Psoas muscle (tissue), 8 donors: Measurements from ENCODE around the gene BANP. TPM values are rescaled to one million over a fixed set of nuclear protein-coding genes. Genes with fewer than 3 reads are reported as not detected.

Source experiments
- ATAC-seq, 4 donors: fragments of 200-7000 bp; cut with Tn5 transposase; one replicate each; pipeline ENCODE4 v1.9.1; 2020; ENCODE audit warnings: moderate library complexity in 3 of 4, mild to moderate bottlenecking in 2 of 4
- DNase-seq, 2 donors: peaks; one replicate each; pipeline ENCODE4 v3.0.0-alpha.2; 2020
- H3K27ac ChIP-seq: fragments of 200-600 bp; one replicate; pipeline ENCODE4 v1.8.0; 2022
- H3K27me3 ChIP-seq, 3 donors: fragments of 200-600 bp in 1 of 3; one replicate each; pipeline versions ENCODE4 v1.6.1 to v1.8.0; 2013 to 2022; ENCODE audit warnings: low read length in 2 of 3, mild to moderate bottlenecking in 2 of 3, moderate library complexity in 1 of 3; ENCODE audit not compliant: insufficient read depth in 3 of 3
- H3K36me3 ChIP-seq, 2 donors: fragments of 200-600 bp in 1 of 2; one replicate each; pipeline versions ENCODE4 v1.6.1 to v1.8.0; 2013 to 2022; ENCODE audit warnings: low read depth in 1 of 2, mild to moderate bottlenecking in 1 of 2, moderate library complexity in 1 of 2; ENCODE audit not compliant: insufficient read depth in 1 of 2
- H3K4me1 ChIP-seq: fragments of 200-600 bp; one replicate; pipeline ENCODE4 v1.8.0; 2022
- H3K4me3 ChIP-seq: fragments of 200-600 bp; one replicate; pipeline ENCODE4 v1.8.0; 2022; ENCODE audit warnings: mild to moderate bottlenecking
- H3K9me3 ChIP-seq: fragments of 200-600 bp; one replicate; pipeline ENCODE4 v1.8.0; 2022
- WGBS, 3 donors: extraction: QIAGEN DNeasy Blood & Tissue Kit; methylation state at CpG; one replicate each; pipeline versions ENCODE4 v1.1.6 to v1.1.7; 2013; 5-methylcytosine and 5-hydroxymethylcytosine counted together
- intact Hi-C, 2 donors: fragments of 100-400 bp; cut with DNase I; formaldehyde crosslinking; loops; one replicate each; pipeline versions ENCODE4 v1.11.0 to v1.14.2; 2022
- polyA plus RNA-seq, 3 donors: library from polyadenylated mRNA; stranded (reverse); fragments of 200-250 nt; gene quantifications; one replicate each; pipeline ENCODE4 v1.2.3, GENCODE V29; 2013
- total RNA-seq, 4 donors: library from RNA; stranded (reverse); fragmentation: NEBNext Ultra II Directional in 2 of 4; extraction: Animal tissue kit (Norgen Biotek cat#: 25700) in 2 of 4; gene quantifications; one replicate each; pipeline versions ENCODE4 v1.2.1 to v1.2.4, GENCODE V29; 2021 to 2023
- TF ChIP-seq, protein P1 (sequence below): fragments of 200-600 bp; IDR thresholded peaks from one replicate; pipeline ENCODE4 v1.8.0; 2022; ENCODE audit warnings: antibody characterized with exemption
- donor health status: healthy with polysubstance abuse.
- donor health status: DM: no; HTN: no; CAD: no; lungs with moderate emphysema.
- donor health status: Bipolar disorder and iron deficiency.
- donor health status: healthy.
- donor health status: DM: yes; HTN: yes; CAD: no.
- donor health status: DM: no; HTN: no; CAD: no.
- donor health status: DM: no; HTN: no; CAD: no.
- donor health status: DM: yes; HTN: yes; CAD: no.

BANP gene
- total and polyA plus RNA-seq, 7 donors = 7.7 to 15.3 (median 14.2) TPM

DNA sequence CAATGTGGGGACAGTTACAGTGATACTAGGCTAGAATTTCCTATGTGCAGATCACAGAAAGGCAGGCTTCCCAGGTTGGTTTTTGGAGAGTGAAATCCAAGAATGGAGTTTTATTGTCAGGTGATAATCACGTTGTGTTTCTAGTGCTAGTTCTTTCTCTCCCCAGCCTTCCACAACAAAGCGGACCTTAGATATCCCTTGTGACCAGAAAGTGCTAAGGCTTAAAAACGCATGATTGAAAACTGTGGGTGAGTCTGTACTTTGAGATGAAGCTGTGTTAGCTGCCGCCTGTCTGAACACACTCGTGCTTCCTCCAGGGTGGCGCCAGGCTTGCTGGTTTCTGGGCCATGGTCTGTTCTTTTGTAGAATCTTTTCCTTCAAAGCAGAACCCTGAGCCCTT is 52.1 kb downstream of the BANP start:
- WGBS, 3 donors = 73 to 86% (median 77%) methylated on average over 6 of the region's 6 CpGs
- H3K27ac ChIP-seq = no peak overlapping the region
- H3K27me3 ChIP-seq = no peaks in the 10 kb centered on the region

DNA sequence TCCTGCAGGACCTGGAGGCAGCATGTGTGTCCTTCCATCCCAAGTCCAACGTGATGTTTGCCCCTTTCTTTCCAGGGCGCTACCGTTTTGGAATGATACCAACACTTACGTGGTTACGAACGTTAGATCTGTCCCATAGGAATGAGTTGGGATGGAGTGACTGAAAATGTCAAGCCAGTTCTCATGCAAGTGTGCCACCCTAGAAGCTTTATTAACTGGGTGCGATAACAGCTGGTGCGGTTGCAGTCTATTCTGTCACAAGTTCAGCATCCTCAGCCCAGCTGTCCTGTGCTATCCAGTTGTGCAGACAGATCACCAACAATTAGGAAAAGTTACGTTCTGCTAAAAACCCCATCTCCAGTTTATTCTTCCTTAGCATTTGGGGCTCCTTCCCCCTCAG is 52.5 kb downstream of the BANP start:
- intact Hi-C loops = no loop called here
- no peaks in the 10 kb centered on the region for H3K9me3 ChIP-seq

More for the DNA sequence above, 52.1 kb downstream of the BANP start:
- Histone ChIP-seq H3K36me3 (peaks cover 0 to 21% of the 10 kb centered on the region in 2 donors), H3K4me3 (no peak overlapping the region), H3K4me1 (no peaks in the 10 kb centered on the region), H3K9me3 (no peaks in the 10 kb centered on the region)
- ATAC-seq = no peak
- DNase-seq = no peak
- intact Hi-C loops = no loop called here
- TF ChIP-seq, protein P1, sequence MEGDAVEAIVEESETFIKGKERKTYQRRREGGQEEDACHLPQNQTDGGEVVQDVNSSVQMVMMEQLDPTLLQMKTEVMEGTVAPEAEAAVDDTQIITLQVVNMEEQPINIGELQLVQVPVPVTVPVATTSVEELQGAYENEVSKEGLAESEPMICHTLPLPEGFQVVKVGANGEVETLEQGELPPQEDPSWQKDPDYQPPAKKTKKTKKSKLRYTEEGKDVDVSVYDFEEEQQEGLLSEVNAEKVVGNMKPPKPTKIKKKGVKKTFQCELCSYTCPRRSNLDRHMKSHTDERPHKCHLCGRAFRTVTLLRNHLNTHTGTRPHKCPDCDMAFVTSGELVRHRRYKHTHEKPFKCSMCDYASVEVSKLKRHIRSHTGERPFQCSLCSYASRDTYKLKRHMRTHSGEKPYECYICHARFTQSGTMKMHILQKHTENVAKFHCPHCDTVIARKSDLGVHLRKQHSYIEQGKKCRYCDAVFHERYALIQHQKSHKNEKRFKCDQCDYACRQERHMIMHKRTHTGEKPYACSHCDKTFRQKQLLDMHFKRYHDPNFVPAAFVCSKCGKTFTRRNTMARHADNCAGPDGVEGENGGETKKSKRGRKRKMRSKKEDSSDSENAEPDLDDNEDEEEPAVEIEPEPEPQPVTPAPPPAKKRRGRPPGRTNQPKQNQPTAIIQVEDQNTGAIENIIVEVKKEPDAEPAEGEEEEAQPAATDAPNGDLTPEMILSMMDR = no peak

DNA sequence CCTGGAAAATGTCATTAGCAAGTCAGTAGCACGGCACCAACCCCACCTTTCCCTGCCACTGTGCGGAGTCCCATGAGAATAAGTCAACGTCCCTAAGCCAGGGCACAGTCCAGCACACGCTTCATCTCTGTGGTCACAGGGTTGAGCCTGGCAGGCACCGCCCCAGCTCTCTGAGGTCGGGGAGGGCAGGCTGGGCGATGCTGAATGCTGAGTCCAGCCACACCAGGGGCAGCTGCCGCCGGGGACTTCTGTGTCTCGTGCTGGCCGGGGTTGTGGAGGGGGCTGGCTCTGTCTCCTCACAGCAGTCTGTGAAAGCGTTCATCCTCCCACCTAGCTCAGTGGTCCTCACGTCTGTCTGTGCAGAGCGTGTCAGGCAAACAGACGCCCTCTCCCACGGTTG is 53.2 kb downstream of the BANP start:
- ATAC-seq = peak in 3 of 4 donors; percentile 30 to 61 (median 53)
- Histone ChIP-seq H3K27me3 (no peaks in the 10 kb centered on the region), H3K27ac (no peak overlapping the region), H3K4me3 (no peak overlapping the region), H3K4me1 (no peaks in the 10 kb centered on the region), H3K9me3 (no peaks in the 10 kb centered on the region), H3K36me3 (peaks cover 0 to 28% of the 10 kb centered on the region in 2 donors)
- intact Hi-C loops = no loop called here
- TF ChIP-seq, protein P1 = no peak
- DNase-seq = no peak
- WGBS, 3 donors = 60 to 76% (median 61%) methylated on average over 16 of the region's 16 CpGs

More for the DNA sequence above, 52.5 kb downstream of the BANP start:
- Histone ChIP-seq H3K27me3 (no peaks in the 10 kb centered on the region), H3K4me1 (no peaks in the 10 kb centered on the region), H3K27ac (no peak overlapping the region), H3K4me3 (no peak overlapping the region), H3K36me3 (peaks cover 0 to 23% of the 10 kb centered on the region in 2 donors)
- 47 to 72% (median 50%) methylated on average over 9 of the region's 9 CpGs for WGBS, 3 donors
- ATAC-seq = no peak
- DNase-seq = no peak
- TF ChIP-seq, protein P1 = no peak

DNA sequence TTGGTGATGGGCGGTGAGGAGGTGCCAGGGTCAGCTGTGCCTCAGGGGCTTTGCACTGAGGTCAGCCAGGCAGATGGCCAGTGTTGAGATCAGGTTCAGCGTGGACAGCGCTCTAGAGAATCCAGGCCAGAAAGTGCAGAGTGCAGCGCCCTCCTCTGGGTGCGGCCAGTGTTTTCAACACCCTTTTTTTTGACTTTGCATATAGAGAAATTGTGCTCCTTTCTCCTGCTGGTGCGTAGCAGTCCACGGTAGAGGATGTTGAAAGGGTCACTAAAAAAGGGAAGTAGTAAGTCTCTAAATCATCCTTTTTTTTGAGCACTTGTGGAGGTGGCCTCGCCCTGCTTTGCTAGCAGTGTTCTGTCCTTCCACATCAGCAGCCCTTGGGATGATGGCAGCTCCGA is 53.9 kb downstream of the BANP start:
- Histone ChIP-seq H3K27ac (no peak overlapping the region), H3K4me1 (no peaks in the 10 kb centered on the region), H3K4me3 (no peak overlapping the region), H3K27me3 (no peaks in the 10 kb centered on the region), H3K36me3 (peaks cover 0 to 31% of the 10 kb centered on the region in 2 donors), H3K9me3 (no peaks in the 10 kb centered on the region)
- intact Hi-C loops = no loop called here
- 67 to 75% (median 71%) methylated on average over 9 of the region's 9 CpGs for WGBS, 3 donors
- ATAC-seq (peak in 3 of 4 donors; percentile 34 to 63 (median 44)), DNase-seq (no peak)
- TF ChIP-seq, protein P1 = peak; percentile 14

DNA sequence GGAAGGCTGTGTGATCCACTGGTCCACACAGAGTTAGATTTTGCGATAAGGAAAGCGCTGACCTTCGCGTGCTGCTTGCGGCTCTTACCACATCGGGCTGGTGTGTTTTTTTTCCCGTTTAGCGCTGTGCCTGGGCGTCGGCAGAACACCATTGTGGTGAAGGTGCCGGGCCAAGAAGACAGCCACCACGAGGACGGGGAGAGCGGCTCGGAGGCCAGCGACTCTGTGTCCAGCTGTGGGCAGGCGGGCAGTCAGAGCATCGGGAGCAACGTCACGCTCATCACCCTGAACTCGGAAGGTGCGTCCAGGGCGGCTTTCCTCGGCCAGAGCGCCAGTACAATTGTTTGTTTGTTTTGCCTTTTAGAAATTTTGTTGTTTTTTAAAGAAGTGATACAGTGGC is 54.7 kb downstream of the BANP start:
- intact Hi-C loops = no loop called here
- Histone ChIP-seq H3K9me3 (no peaks in the 10 kb centered on the region), H3K36me3 (peaks cover 0 to 34% of the 10 kb centered on the region in 2 donors), H3K4me3 (no peak overlapping the region), H3K27ac (no peak overlapping the region), H3K4me1 (no peaks in the 10 kb centered on the region), H3K27me3 (no peaks in the 10 kb centered on the region)
- ATAC-seq = no peak
- TF ChIP-seq, protein P1 = no peak
- DNase-seq = peak in 1 of 2 donors; percentile 20
- WGBS, 3 donors = 95 to 96% (median 95%) methylated on average over 25 of the region's 25 CpGs
